LNCaP clone FGC (cell line): ENCODE results near the gene ASB13.

Experiments
- DNase-seq: peaks from one replicate; pipeline ENCODE4 v3.0.0-alpha.2; 2011; ENCODE audit warnings: low read depth
- H3K4me3 ChIP-seq: 2 replicates; pipeline ENCODE4 v1.5.1; 2011; ENCODE audit warnings: mild to moderate bottlenecking, low read depth, low read length, control low read depth
- CTCF ChIP-seq: IDR thresholded peaks from 2 replicates; pipeline ENCODE4 v1.5.1; 2012; ENCODE audit warnings: mild to moderate bottlenecking; ENCODE audit not compliant: control insufficient read depth, insufficient read depth; ENCODE audit errors: extremely low read depth

The ASB13 gene

GRCh38 chr10:5620223-5620721, 46.1 kb downstream of the ASB13 start:
- no peak overlapping the region for H3K4me3 ChIP-seq
- no peak for DNase-seq
- TF ChIP-seq CTCF = no peak

- DNase-seq = no peak
- TF ChIP-seq CTCF = no peak
- no peak overlapping the region for H3K4me3 ChIP-seq
Observed at GRCh38 chr10:5619362-5620211, 46.8 kb downstream of the ASB13 start.

GRCh38 chr10:5618829-5619228, 47.6 kb downstream of the ASB13 start:
- TF ChIP-seq CTCF = no peak
- DNase-seq = no peak
- no peak overlapping the region for H3K4me3 ChIP-seq

GRCh38 chr10:5618042-5618441, 48.4 kb downstream of the ASB13 start:
- no peak overlapping the region for H3K4me3 ChIP-seq
- no peak for TF ChIP-seq CTCF
- no peak for DNase-seq

GRCh38 chr10:5617521-5617920, 48.9 kb downstream of the ASB13 start:
- DNase-seq = no peak
- no peak overlapping the region for H3K4me3 ChIP-seq
- no peak for TF ChIP-seq CTCF

- TF ChIP-seq CTCF = no peak
- H3K4me3 ChIP-seq = no peak overlapping the region
- no peak for DNase-seq
Observed at GRCh38 chr10:5616836-5617235, 49.6 kb downstream of the ASB13 start.

- no peak for DNase-seq
- H3K4me3 ChIP-seq = no peak overlapping the region
- no peak for TF ChIP-seq CTCF
Observed at GRCh38 chr10:5616046-5616445, 50.3 kb downstream of the ASB13 start.
